GM18858 (cell line): ENCODE measurements around the gene KLK8.

Experiments
- ATAC-seq: cut with Tn5 transposase; IDR thresholded peaks from one replicate; pipeline ENCODE4 v1.9.1; 2021; ENCODE audit not compliant: unreplicated experiment

The KLK8 gene

GRCh38 chr19:51001515-51001914 lies at the start of gene KLK8:
Gene KLK8 (minus strand): TSS chr19:51001604. CDS start chr19:51001167, 437 bp downstream.
- no peak for ATAC-seq

DNA sequence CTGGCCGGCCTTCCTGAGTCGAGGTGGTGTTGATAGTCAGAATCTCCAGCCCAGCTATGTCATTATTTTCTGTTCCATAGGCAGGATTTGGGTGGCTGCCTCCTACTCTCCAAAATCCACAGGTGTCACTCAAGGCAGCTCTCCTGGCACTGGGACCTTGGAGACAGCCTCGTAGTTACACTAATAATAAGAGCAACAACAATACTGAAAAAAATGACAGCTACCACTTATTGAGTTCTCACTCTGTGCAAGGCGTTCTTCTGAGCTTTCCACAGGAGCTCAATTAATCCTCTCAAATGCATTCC lies 45.6 kb upstream of the KLK8 start:
- no peak for ATAC-seq

DNA sequence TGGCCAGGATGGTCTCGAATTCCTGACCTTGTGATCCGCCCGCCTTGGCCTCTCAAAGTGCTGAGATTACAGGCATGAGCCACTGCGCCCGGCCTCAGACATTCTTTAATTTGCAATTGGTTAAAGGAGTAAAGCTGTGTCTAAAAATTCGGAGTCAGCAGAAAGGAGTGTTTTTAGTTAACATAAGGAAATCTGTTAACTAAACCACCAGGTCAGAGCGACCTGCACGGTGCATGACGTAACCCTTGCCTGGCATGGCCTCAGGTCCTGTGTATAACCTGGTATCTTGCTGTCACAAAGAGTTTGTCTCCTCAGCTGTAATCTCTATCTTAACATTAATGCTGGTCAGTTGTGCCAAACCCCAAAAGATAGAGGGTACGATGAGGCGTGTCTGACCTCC lies 42.9 kb upstream of the KLK8 start:
- no peak for ATAC-seq

- no peak for ATAC-seq
These were observed 42.1 kb upstream of the KLK8 start for GRCh38 chr19:51043497-51043896.

- no peak for ATAC-seq
These were observed 38.7 kb upstream of the KLK8 start for GRCh38 chr19:51040151-51040550.

- ATAC-seq: no peak
These were observed 35.1 kb upstream of the KLK8 start for GRCh38 chr19:51036519-51036918.

GRCh38 chr19:51034704-51035103 lies 33.3 kb upstream of the KLK8 start, which contains the start of gene KLK12:
Gene KLK12 (minus strand): TSS chr19:51035002. CDS start chr19:51034621, 381 bp downstream.
- ATAC-seq: no peak

DNA sequence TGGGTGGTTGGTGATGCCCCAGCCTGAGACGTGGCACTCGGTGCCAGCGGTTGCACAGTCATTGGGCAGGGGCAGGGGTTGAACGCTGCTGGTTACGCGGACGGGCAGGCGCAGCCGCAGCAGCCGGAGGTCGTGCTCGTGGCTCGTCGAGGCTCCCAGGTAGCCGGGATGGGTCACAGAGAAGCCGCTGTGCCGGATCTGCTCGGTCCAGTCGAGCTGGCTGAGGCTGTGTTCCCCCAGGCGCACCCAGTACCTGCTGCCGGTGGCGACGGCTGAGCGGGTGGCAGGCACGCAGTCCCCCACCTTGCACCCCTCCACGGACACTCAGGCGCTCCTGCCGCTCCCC lies 30.4 kb upstream of the KLK8 start:
- ATAC-seq: no peak

GRCh38 chr19:51031220-51031879 lies 29.9 kb upstream of the KLK8 start:
- no peak for ATAC-seq

DNA sequence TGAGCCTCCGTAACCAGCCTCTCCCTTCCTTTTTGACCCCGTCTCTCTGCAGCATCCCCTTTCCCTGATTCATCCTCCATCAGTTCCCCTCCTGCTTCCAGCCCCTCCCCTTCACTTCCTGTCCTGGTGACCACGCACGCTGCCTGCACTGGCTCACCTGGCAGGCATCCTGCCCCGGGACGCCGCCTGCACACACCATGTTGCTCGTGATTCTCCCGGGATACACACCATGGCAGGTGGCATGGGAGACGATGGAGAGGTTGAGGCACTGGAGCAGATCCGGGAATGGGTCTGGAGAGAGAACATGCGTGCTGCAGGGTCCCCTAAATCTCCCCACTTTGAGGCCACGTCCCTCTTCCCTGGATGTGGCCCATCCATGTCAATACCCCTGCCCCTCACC lies 29.2 kb upstream of the KLK8 start:
- no peak for ATAC-seq

DNA sequence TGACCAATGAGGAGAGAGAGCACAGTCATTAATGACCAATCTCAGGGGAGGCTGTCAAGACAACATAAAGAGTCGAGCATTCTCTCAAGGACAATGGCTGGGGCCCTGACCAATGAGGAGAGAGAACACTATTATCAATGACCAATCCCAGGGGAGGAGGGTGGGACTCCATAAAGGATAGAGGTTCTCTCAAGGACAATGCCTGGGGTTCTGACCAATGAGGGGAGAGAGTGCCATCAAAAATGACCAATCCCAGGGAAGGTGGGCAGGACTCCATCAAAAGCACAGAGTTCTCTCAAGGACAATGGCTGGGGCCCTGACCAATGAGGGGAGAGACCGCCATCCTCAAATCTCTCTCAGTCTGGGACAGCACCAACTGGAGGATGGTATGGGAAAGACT lies 28.3 kb upstream of the KLK8 start:
- ATAC-seq: no peak

DNA sequence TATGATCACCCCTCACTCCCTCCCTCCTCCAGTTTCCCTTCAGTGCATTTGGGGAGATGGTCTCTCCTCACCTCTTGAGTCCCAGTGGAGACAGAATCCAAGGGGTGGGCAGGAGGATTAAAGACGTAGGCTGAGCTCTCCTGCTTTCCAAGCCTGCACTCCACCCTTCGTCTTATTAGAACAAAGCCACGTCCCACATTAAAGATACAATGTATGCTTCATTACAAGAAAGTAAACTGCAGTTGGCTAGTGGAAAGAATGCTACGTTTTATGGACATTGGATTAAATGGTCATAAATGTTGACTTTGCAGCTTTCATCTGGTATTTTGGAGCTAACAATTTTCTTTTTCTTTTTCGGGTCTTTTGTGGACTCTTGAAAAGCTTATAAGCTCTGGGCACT lies 26.5 kb upstream of the KLK8 start:
- ATAC-seq: no peak

DNA sequence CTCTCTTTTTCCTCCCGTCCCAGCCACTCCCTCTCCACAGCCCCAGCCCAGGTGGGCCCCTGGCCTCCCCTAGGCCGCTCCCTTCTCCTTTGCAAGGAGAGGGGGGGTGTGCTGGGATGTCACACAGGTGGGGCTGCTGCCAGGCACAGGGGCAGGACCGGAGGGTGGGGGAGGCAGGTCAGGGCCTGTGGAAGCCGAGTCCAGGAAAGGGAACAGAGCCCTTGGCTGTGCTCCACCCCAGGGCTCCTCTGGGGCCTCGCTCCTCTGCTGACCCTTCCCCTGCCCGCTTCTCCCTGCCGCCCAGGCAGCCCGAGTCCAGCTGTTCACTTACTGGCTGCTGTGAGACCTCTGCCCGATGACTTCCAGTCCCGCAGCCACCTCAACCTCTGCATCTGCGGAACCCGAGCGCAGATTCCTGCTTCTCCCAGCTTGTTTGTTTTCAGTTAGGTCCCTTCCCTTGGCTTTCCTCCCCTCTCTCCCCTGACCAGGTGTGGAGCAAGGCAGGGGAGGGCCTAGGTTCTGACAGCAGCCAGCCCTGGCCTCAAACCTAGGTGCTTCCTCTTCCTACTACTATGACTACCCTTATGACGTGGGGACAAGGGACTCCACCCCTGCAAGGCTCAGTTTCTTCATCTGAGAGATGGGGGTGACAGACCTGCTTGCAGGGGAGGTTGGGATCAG lies 25.9 kb upstream of the KLK8 start:
- no peak for ATAC-seq

- no peak for ATAC-seq
These were observed 25.1 kb upstream of the KLK8 start, which contains the start of gene KLK11 for GRCh38 chr19:51026554-51026831. Gene KLK11 (minus strand): TSS chr19:51026616. CDS start chr19:51025631, 985 bp downstream.

DNA sequence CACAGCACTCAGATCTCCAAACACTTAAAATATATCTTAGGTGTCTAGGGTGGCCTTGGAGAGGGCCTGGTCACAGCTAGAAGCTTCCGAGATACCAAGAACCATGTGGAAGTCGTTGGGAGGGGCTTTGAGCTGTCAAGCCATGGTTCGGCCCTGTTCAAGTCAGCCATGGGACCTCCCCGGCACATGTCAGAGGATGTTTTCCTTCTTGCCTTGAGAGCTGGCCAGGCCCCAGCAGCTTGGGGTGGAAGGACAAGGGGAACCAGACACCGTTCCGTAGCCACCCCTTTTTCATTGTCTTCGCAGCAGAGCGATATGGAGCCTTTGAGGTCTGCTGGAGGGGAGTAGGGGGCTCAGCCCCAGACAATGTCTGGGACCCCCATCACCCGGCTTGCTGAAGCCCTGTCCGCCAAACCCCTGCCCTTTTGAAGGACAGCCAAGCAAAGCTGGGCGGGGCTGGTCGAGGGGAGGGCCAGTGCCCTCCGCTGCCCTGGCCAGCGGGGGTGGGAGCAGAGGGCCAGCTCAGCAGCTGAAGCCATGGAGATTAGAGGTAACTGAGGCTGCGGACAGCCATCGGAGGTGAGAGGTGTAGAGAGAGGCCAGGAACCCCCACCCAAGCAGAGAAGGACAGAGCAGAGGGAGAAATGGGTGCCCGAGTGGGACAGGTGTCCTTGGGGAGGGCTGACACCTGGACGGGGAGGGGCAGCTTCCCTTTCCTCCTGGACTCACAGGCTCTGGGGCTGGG lies 24.6 kb upstream of the KLK8 start:
- no peak for ATAC-seq

DNA sequence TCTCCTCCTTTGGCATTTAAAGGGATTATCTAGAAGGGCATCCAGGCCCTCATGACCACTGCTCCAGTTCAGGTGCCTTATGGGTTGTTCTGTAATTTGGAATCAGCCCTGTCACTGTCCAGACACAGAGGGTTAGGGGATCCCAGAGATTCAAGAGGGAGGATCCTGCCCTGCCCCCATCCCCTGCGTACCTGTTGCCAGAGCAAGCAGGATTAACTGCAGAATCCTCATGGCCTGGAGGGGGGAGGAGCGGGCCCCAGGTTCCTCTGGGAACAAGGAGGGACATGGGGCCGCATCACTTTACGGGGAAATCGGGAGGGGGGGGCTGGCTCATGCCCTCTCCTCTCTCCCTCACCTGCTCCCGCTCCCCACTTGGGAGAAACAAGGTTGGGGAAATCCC lies 24.0 kb upstream of the KLK8 start:
- no peak for ATAC-seq

DNA sequence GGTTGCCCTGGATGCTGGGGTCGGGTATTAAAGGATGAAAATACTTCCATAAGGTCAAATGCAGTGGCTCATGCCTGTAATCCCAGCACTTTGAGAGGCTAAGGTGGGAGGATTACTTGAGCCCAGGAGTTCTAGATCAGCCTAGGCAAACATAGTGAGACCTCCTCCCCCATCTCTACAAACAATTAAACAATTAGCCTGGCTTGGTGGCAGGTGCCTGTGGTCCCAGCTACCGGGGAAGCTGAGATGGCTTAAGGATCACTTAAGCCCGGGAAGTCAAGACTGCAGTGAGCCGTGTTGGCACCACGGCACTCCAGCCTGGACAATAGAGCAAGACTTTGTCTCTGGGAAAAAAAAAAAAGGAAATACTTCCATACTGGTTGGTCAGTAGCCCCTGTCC lies 23.5 kb upstream of the KLK8 start:
- no peak for ATAC-seq

- ATAC-seq: no peak
These were observed 22.5 kb upstream of the KLK8 start for GRCh38 chr19:51023946-51024345.

DNA sequence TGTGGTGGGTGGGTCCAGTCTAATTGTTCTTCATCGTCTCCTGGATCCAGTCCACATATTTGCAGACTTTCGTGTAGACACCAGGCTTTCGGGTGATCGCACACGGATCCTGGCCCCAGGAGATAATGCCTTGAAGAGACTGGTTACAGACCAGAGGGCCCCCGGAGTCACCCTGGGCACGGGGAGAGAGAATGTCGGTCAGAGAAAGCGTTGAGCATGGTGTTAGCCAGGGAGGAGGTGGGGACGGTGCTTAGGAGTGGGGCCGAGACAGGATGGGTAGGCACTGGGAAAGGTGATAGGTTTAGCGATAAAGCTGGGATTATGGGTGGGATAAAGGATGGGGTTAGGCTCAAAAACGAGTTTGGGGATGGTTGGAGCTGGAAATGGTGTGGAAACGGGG lies 21.1 kb upstream of the KLK8 start:
- ATAC-seq: no peak

DNA sequence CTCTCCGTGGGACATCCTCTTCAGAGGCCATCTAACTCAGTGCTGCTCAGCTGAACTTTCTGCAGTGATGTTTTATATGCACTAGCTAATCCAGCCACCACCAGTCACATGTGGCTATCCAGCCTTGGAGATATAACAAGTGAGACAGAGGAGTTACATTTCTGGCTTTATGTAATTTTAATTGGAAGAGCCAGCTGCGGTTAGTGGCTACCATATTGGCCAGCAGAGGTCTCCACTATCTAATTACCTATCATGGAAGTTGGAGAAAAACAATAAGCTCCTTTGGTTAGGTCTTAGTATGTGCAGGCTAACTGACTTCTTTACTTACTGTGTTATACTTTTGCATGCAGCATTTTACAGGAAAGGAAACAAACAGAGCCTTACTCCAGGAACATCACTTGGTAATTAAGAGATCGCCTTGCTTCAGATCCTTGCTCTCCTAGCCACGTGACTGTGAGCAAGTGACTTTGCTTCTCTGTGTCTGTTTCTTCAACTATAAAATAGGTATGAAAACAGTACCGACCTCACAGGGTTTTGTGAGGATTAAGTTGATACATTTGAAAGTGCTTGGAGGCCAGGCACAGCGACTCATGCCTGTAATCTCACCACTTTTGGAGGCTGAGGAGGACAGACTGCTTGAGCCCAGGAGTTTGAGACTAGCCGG lies 19.7 kb upstream of the KLK8 start:
- ATAC-seq: no peak

- no peak for ATAC-seq
These were observed 18.1 kb upstream of the KLK8 start, which contains the start of gene KLK10 for GRCh38 chr19:51019544-51019925. Gene KLK10 (minus strand): TSS chr19:51019709. CDS start chr19:51019130, 579 bp downstream.
